ENCODE data around the gene JAKMIP3. TPM values are rescaled to one million over a fixed set of nuclear protein-coding genes. Genes with fewer than 3 reads are reported as not detected.

Gene JAKMIP3
- total RNA-seq, 2 experiments from 2014 or later = 0.19 to 0.38 TPM

GRCh38 chr10:132109341-132110110, 43.8 kb downstream of the JAKMIP3 start:
- Mint-ChIP-seq H3K4me3 (no peak overlapping the region), H3K36me3 (no peaks in the 10 kb centered on the region), H3K9me3 (ENCODE audit: low read depth) (no peaks in the 10 kb centered on the region), H3K4me1 (no peaks in the 10 kb centered on the region), H3K27ac (no peak overlapping the region), H3K27me3 (no peaks in the 10 kb centered on the region)
- DNase-seq (peak; percentile 25), ATAC-seq (no peak)
- CTCF ChIA-PET = interaction anchor here (0.6 kb wide), 1 partner anchor 1329 kb away, joined by 3 read pairs; no protein-coding TSS in a partner anchor

- DNase-seq (peak; percentile 21), ATAC-seq (no peak)
- CTCF ChIA-PET = no interaction called here
- Mint-ChIP-seq H3K36me3 (no peaks in the 10 kb centered on the region), H3K9me3 (ENCODE audit: low read depth) (no peaks in the 10 kb centered on the region), H3K27me3 (no peaks in the 10 kb centered on the region), H3K4me1 (no peaks in the 10 kb centered on the region), H3K27ac (no peak overlapping the region), H3K4me3 (no peak overlapping the region)
These were observed 44.4 kb downstream of the JAKMIP3 start for GRCh38 chr10:132110111-132110521.

- CTCF ChIA-PET = no interaction called here
- no peak overlapping the region for H3K4me3 Mint-ChIP-seq
- no peaks in the 10 kb centered on the region for H3K4me1 Mint-ChIP-seq
- H3K9me3 Mint-ChIP-seq (ENCODE audit: low read depth) = no peaks in the 10 kb centered on the region
- DNase-seq (peak; percentile 32), ATAC-seq (no peak)
- no peaks in the 10 kb centered on the region for H3K27me3 Mint-ChIP-seq
- no peak overlapping the region for H3K27ac Mint-ChIP-seq
- H3K36me3 Mint-ChIP-seq = no peaks in the 10 kb centered on the region
These were observed 45.0 kb downstream of the JAKMIP3 start for GRCh38 chr10:132110713-132111112.

GRCh38 chr10:132111121-132111731, 45.5 kb downstream of the JAKMIP3 start:
- Mint-ChIP-seq H3K27me3 (no peaks in the 10 kb centered on the region), H3K9me3 (ENCODE audit: low read depth) (no peaks in the 10 kb centered on the region), H3K27ac (no peak overlapping the region), H3K36me3 (no peaks in the 10 kb centered on the region), H3K4me1 (no peaks in the 10 kb centered on the region), H3K4me3 (no peak overlapping the region)
- DNase-seq (peak; percentile 15), ATAC-seq (no peak)
- CTCF ChIA-PET = no interaction called here

DNA sequence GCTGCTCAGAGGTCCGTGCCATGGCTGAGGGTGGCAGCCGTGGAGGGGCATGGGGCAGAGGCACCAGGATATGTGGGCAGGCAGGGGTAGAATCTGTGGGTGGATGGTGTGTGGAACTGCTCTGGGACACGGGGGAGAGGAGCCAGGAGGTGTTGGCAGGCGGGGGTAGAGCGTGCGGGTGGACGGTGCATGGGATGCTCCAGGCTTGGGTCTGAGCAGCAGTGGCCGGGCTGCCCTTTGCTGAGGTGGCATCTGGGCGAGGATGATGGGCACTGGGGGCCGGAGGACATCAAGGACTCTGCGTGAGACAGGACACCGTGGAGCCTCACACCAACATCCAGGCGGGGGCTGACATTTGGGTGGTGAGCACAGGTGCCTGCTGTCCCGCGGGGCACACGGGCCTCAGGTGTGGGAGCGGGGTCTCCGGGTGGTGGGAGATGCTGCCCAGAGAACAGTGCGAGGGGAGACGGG, 46.2 kb downstream of the JAKMIP3 start:
- DNase-seq = no peak
- CTCF ChIA-PET = no interaction called here
- Mint-ChIP-seq H3K9me3 (ENCODE audit: low read depth) (no peaks in the 10 kb centered on the region), H3K4me1 (no peaks in the 10 kb centered on the region), H3K27me3 (no peaks in the 10 kb centered on the region), H3K36me3 (no peaks in the 10 kb centered on the region), H3K4me3 (no peak overlapping the region), H3K27ac (no peak overlapping the region)
- no peak for ATAC-seq

- no peaks in the 10 kb centered on the region for H3K27me3 Mint-ChIP-seq
- no peaks in the 10 kb centered on the region for H3K4me1 Mint-ChIP-seq
- DNase-seq = no peak
- H3K4me3 Mint-ChIP-seq = no peak overlapping the region
- no peaks in the 10 kb centered on the region for H3K9me3 Mint-ChIP-seq (ENCODE audit: low read depth)
- H3K36me3 Mint-ChIP-seq = no peaks in the 10 kb centered on the region
- CTCF ChIA-PET = no interaction called here
- no peak overlapping the region for H3K27ac Mint-ChIP-seq
- ATAC-seq = no peak
These were observed 46.9 kb downstream of the JAKMIP3 start for GRCh38 chr10:132112611-132113010.

GRCh38 chr10:132113206-132113605, 47.5 kb downstream of the JAKMIP3 start:
- DNase-seq = no peak
- H3K4me1 Mint-ChIP-seq = no peaks in the 10 kb centered on the region
- H3K9me3 Mint-ChIP-seq (ENCODE audit: low read depth) = no peaks in the 10 kb centered on the region
- H3K27me3 Mint-ChIP-seq = no peaks in the 10 kb centered on the region
- no peak for ATAC-seq
- CTCF ChIA-PET = no interaction called here
- H3K4me3 Mint-ChIP-seq = no peak overlapping the region
- no peak overlapping the region for H3K27ac Mint-ChIP-seq
- H3K36me3 Mint-ChIP-seq = no peaks in the 10 kb centered on the region

DNA sequence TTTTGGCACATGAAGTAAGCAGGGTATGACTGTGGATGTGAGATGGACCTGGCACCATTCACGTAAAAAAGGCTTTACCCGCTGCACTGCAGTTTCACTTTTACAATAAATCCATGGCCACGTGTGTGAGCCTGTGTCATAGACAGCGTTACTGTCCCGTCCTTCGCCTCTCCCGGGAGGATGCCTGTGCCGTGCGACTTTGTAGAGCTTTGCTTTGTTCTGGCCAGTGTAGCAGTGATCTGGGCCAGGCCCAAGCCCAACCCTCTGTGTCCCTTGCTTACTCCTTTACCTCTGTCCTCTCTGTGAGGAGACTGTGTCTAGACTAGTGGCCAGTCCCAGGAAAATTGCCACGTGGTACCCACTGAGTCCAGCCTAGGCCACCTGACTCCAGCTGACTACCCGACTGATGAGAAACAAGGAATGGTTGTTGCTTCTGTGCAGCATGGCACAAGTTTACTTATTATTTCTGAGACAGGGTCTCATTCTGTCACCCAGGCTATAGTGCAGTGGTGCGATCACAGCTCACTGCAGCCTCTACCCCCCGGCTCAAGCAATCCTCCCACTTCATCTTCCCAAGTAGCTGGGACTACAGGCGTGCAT, 48.1 kb downstream of the JAKMIP3 start:
- CTCF ChIA-PET = no interaction called here
- no peak overlapping the region for H3K4me3 Mint-ChIP-seq
- ATAC-seq = no peak
- DNase-seq = no peak
- H3K27me3 Mint-ChIP-seq = no peaks in the 10 kb centered on the region
- H3K27ac Mint-ChIP-seq = no peak overlapping the region
- H3K36me3 Mint-ChIP-seq = no peaks in the 10 kb centered on the region
- H3K9me3 Mint-ChIP-seq (ENCODE audit: low read depth) = no peaks in the 10 kb centered on the region
- H3K4me1 Mint-ChIP-seq = no peaks in the 10 kb centered on the region

DNA sequence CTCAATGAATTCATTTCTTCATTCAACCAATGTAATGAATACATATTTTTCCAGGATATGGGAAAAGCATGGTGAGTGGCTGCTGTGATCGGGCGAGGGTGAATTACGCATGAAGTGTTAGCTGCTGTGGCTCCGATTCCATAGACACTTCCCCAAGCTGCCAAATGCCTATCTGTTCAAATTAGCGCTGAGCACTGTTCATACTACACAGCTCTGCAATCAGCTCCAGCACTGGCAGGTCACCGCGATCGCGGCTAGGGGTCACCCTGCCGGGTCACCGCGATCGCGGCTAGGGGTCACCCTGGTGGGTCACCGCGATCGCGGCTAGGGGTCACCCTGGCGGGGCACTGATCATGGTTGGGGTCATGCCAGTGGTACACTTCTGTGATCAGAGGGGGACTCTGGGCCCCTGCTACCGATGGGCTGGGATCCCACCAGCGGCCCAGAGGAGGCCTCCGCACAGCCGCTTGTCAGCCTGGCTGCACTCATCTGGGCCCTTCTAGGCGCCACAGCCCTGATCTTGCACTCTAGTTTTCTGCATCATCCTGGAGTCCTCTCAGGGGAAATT, 49.3 kb downstream of the JAKMIP3 start:
- DNase-seq (no peak), ATAC-seq (no peak)
- Mint-ChIP-seq H3K27me3 (peaks cover 2% of the 10 kb centered on the region), H3K4me3 (no peak overlapping the region), H3K9me3 (ENCODE audit: low read depth) (no peaks in the 10 kb centered on the region), H3K27ac (no peak overlapping the region), H3K36me3 (no peaks in the 10 kb centered on the region), H3K4me1 (no peaks in the 10 kb centered on the region)
- CTCF ChIA-PET = no interaction called here

Other genes starting within 250 kb of the JAKMIP3 start
- gene PPP2R2D, start 164.9 kb upstream of the JAKMIP3 start, total RNA-seq = 10 to 100 TPM; 36.0 to 41.9 TPM
- 10 to 100 TPM; 21.9 to 39.2 TPM for gene BNIP3, start 84.0 kb upstream of the JAKMIP3 start, total RNA-seq
- gene DPYSL4, start 121.0 kb downstream of the JAKMIP3 start, total RNA-seq = 1 to 10 TPM; 1.5 to 2.6 TPM
- gene STK32C, start 242.0 kb downstream of the JAKMIP3 start, total RNA-seq = 10 to 100 TPM; 11.6 to 15.9 TPM

All from activated CD8-positive, alpha-beta memory T cell treated with anti-CD3 and anti-CD28 coated beads, Interleukin-2, amount 10 ng/mL, durations not matched to agents 7 days and 5 days (primary cell).